ENCODE measurements around the gene SYDE2.

Gene SYDE2

DNA sequence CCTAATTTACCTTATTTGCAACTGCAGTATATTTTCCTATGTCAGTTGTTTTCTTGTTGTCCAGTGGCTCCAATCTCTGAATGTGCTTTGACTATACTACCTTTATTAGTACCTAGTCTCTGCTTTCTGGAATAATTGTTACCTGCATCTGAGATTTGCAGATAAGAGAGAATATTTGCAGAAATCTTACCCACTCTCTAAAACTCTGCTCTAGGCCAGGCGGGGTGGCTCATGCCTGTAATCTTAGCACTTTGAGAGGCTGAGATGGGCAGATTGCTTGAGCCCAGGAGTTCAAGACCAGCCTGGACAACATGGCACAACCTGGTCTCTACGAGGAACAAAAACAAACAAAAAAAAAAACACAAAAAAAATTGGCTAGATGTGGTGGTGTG lies 2.0 kb upstream of the SYDE2 start:
- Histone ChIP-seq H3K79me2 (ENCODE audit: control insufficient read depth, low read length) (no peaks in the 10 kb centered on the region), H3K9me2 (replicated peaks; ENCODE audit: control insufficient read depth, low read length) (no peaks in the 10 kb centered on the region), H4K20me1 (ENCODE audit: control insufficient read depth, insufficient read depth, low read depth, low read length) (no peaks in the 10 kb centered on the region), H3K27ac (ENCODE audit: low read depth, low read length) (no peak overlapping the region), H3K4me3 (ENCODE audit: low read length) (no peak overlapping the region), H3K27me3 (ENCODE audit: control insufficient read depth, low read length) (peaks cover 63% of the 10 kb centered on the region), H3K9me3 (ENCODE audit: control insufficient read depth, insufficient read depth, low read length) (no peaks in the 10 kb centered on the region), H3K4me1 (ENCODE audit: control insufficient read depth, low read length) (peaks cover 10% of the 10 kb centered on the region), H3K4me2 (ENCODE audit: low read length) (no peak overlapping the region), H3K36me3 (ENCODE audit: control insufficient read depth, low read length) (no peaks in the 10 kb centered on the region), H3F3A (ENCODE audit: control insufficient read depth, insufficient read depth) (no peaks in the 10 kb centered on the region)
- TF ChIP-seq EZH2phosphoT487 (IDR thresholded peaks at IDR 0.05; ENCODE audit: borderline replicate concordance, low read length): no peak
- TF ChIP-seq, protein P1, sequence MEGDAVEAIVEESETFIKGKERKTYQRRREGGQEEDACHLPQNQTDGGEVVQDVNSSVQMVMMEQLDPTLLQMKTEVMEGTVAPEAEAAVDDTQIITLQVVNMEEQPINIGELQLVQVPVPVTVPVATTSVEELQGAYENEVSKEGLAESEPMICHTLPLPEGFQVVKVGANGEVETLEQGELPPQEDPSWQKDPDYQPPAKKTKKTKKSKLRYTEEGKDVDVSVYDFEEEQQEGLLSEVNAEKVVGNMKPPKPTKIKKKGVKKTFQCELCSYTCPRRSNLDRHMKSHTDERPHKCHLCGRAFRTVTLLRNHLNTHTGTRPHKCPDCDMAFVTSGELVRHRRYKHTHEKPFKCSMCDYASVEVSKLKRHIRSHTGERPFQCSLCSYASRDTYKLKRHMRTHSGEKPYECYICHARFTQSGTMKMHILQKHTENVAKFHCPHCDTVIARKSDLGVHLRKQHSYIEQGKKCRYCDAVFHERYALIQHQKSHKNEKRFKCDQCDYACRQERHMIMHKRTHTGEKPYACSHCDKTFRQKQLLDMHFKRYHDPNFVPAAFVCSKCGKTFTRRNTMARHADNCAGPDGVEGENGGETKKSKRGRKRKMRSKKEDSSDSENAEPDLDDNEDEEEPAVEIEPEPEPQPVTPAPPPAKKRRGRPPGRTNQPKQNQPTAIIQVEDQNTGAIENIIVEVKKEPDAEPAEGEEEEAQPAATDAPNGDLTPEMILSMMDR (IDR thresholded peaks at IDR 0.05; ENCODE audit: low read depth, low read length, poor library complexity, severe bottlenecking): no peak

GRCh38 chr1:85202092-85202863 lies 1.5 kb upstream of the SYDE2 start:
- H3K4me1 ChIP-seq (ENCODE audit: control insufficient read depth, low read length): peaks cover 10% of the 10 kb centered on the region
- peak overlapping the region; percentile 80 for H3K4me2 ChIP-seq (ENCODE audit: low read length)
- H3F3A ChIP-seq (ENCODE audit: control insufficient read depth, insufficient read depth): no peaks in the 10 kb centered on the region
- no peaks in the 10 kb centered on the region for H3K79me2 ChIP-seq (ENCODE audit: control insufficient read depth, low read length)
- no peaks in the 10 kb centered on the region for H4K20me1 ChIP-seq (ENCODE audit: control insufficient read depth, insufficient read depth, low read depth, low read length)
- no peaks in the 10 kb centered on the region for H3K9me3 ChIP-seq (ENCODE audit: control insufficient read depth, insufficient read depth, low read length)
- H3K9me2 ChIP-seq (replicated peaks; ENCODE audit: control insufficient read depth, low read length): no peaks in the 10 kb centered on the region
- no peak overlapping the region for H3K27ac ChIP-seq (ENCODE audit: low read depth, low read length)
- H3K36me3 ChIP-seq (ENCODE audit: control insufficient read depth, low read length): no peaks in the 10 kb centered on the region
- peak overlapping the region; percentile 68 for H3K4me3 ChIP-seq (ENCODE audit: low read length)
- TF ChIP-seq, protein P1 (IDR thresholded peaks at IDR 0.05; ENCODE audit: low read depth, low read length, poor library complexity, severe bottlenecking): no peak
- TF ChIP-seq EZH2phosphoT487 (IDR thresholded peaks at IDR 0.05; ENCODE audit: borderline replicate concordance, low read length): no peak
- peaks cover 57% of the 10 kb centered on the region for H3K27me3 ChIP-seq (ENCODE audit: control insufficient read depth, low read length)

- no peaks in the 10 kb centered on the region for H3K9me2 ChIP-seq (replicated peaks; ENCODE audit: control insufficient read depth, low read length)
- H4K20me1 ChIP-seq (ENCODE audit: control insufficient read depth, insufficient read depth, low read depth, low read length): no peaks in the 10 kb centered on the region
- peak overlapping the region; percentile 68 for H3K4me3 ChIP-seq (ENCODE audit: low read length)
- H3K4me2 ChIP-seq (ENCODE audit: low read length): peak overlapping the region; percentile 80
- no peaks in the 10 kb centered on the region for H3K79me2 ChIP-seq (ENCODE audit: control insufficient read depth, low read length)
- H3K36me3 ChIP-seq (ENCODE audit: control insufficient read depth, low read length): no peaks in the 10 kb centered on the region
- peaks cover 53% of the 10 kb centered on the region for H3K27me3 ChIP-seq (ENCODE audit: control insufficient read depth, low read length)
- no peak overlapping the region for H3K27ac ChIP-seq (ENCODE audit: low read depth, low read length)
- H3K4me1 ChIP-seq (ENCODE audit: control insufficient read depth, low read length): peaks cover 10% of the 10 kb centered on the region
- TF ChIP-seq, protein P1 (IDR thresholded peaks at IDR 0.05; ENCODE audit: low read depth, low read length, poor library complexity, severe bottlenecking): no peak
- TF ChIP-seq EZH2phosphoT487 (IDR thresholded peaks at IDR 0.05; ENCODE audit: borderline replicate concordance, low read length): no peak
- H3K9me3 ChIP-seq (ENCODE audit: control insufficient read depth, insufficient read depth, low read length): no peaks in the 10 kb centered on the region
- no peaks in the 10 kb centered on the region for H3F3A ChIP-seq (ENCODE audit: control insufficient read depth, insufficient read depth)
Observed at GRCh38 chr1:85201340-85202091, 700 bp upstream of the SYDE2 start.

Data from DOHH2 (cell line).